OCI-LY7 (cell line): Measurements from ENCODE around the gene AR. TPM values are rescaled to one million over a fixed set of nuclear protein-coding genes. Genes with fewer than 3 reads are reported as not detected.

Source experiments
- BruUV-seq: library from RNA; stranded (reverse); fragments of 400-500 nt; replicated peaks from 2 replicates; lab custom pipeline; 2021; lab: Mats Ljungman, UMichigan
- CTCF ChIA-PET: fragments of 300-600 bp; sonication (Branson Sonifier 250); formaldehyde crosslinking; loops from one replicate; lab custom pipeline; 2022; ENCODE audit warnings: antibody characterized with exemption; ENCODE audit not compliant: unreplicated experiment; lab: Charles Lee
- POLR2A ChIA-PET: fragments of 300-600 bp; sonication (Branson Sonifier 250); formaldehyde crosslinking; loops from one replicate; lab custom pipeline; 2022; ENCODE audit warnings: antibody characterized with exemption; lab: Charles Lee
- DNase-seq: peaks from one replicate; pipeline ENCODE4 v3.0.0-alpha.2; 2015; ENCODE audit warnings: low spot score
- H2AFZ ChIP-seq: fragments of 200-600 bp; sonication (generic), shearing (Covaris generic); 2 replicates; pipeline ENCODE4 v1.6.1; 2014; ENCODE audit warnings: mild to moderate bottlenecking, antibody characterized with exemption, low read length, moderate library complexity
- H3K27ac ChIP-seq: fragments of 200-600 bp; sonication (generic); 2 replicates; pipeline ENCODE4 v1.5.1; 2014; ENCODE audit warnings: mixed run types, low read depth, mild to moderate bottlenecking, moderate library complexity, low read length, inconsistent platforms; ENCODE audit not compliant: poor library complexity, severe bottlenecking
- H3K36me3 ChIP-seq: fragments of 200-600 bp; sonication (generic); 2 replicates; pipeline ENCODE4 v1.6.1; 2014; ENCODE audit warnings: mild to moderate bottlenecking, antibody characterized with exemption, low read length, moderate library complexity, mixed read lengths; ENCODE audit not compliant: insufficient read depth
- H3K4me1 ChIP-seq: fragments of 200-600 bp; sonication (generic); 2 replicates; pipeline ENCODE4 v1.5.1; 2014; ENCODE audit warnings: mild to moderate bottlenecking, low read length; ENCODE audit not compliant: insufficient read depth, poor library complexity, severe bottlenecking
- H3K4me2 ChIP-seq: fragments of 200-600 bp; sonication (generic); 2 replicates; pipeline ENCODE4 v1.6.1; 2014; ENCODE audit warnings: mild to moderate bottlenecking, low read length
- H3K4me3 ChIP-seq: fragments of 200-600 bp; sonication (generic); 2 replicates; pipeline ENCODE4 v1.5.1; 2014; ENCODE audit warnings: mild to moderate bottlenecking, low read depth, low read length; ENCODE audit not compliant: poor library complexity, severe bottlenecking
- H3K79me2 ChIP-seq: fragments of 200-600 bp; sonication (generic); 2 replicates; pipeline ENCODE4 v1.6.1; 2016; ENCODE audit warnings: low read depth, mild to moderate bottlenecking, low read length, moderate library complexity, mixed read lengths; ENCODE audit not compliant: insufficient read depth
- H3K9me2 ChIP-seq: fragments of 200-600 bp; sonication (generic); 2 replicates; pipeline ENCODE4 v1.6.1; 2016; ENCODE audit warnings: mild to moderate bottlenecking, low read length, mixed read lengths; ENCODE audit not compliant: insufficient read depth
- H3K9me3 ChIP-seq: fragments of 200-600 bp; sonication (generic); 2 replicates; pipeline ENCODE4 v1.6.1; 2014; ENCODE audit warnings: mild to moderate bottlenecking, mixed run types, low read length, mixed read lengths
- H4K20me1 ChIP-seq: fragments of 200-600 bp; sonication (generic); 2 replicates; pipeline ENCODE4 v1.6.1; 2014; ENCODE audit warnings: mild to moderate bottlenecking, antibody characterized with exemption, low read length, moderate library complexity, mixed read lengths; ENCODE audit not compliant: insufficient read depth
- EZH2phosphoT487 ChIP-seq: fragments of 200-600 bp; sonication (generic); IDR thresholded peaks from 2 replicates; pipeline ENCODE4 v1.6.1; 2018; ENCODE audit warnings: low read depth, borderline replicate concordance, mild to moderate bottlenecking, mixed run types, antibody characterized with exemption, low read length, moderate library complexity, mixed read lengths
- intact Hi-C: fragments of 100-400 bp; cut with micrococcal nuclease; formaldehyde crosslinking; loops from one replicate; pipeline ENCODE4 v1.10.0; 2022; ENCODE audit not compliant: unreplicated experiment
- total RNA-seq, 2 experiments: library from RNA; depleted of rRNA in 1 of 2; stranded (reverse); fragments of >200 nt in 1 of 2; shearing (Covaris generic) in 1 of 2; gene quantifications; 2 replicates each; pipeline ENCODE4 v1.2.3, GENCODE V29; 2014 to 2022
- TF ChIP-seq, protein P1 (sequence below): fragments of 200-600 bp; sonication (generic); conservative IDR thresholded peaks from 2 replicates; pipeline ENCODE4 v1.5.1; 2014; ENCODE audit warnings: mild to moderate bottlenecking, antibody characterized with exemption, low read length, moderate library complexity, mixed read lengths

AR gene
- total RNA-seq, 2 experiments from 2014 or later, result not detected

DNA sequence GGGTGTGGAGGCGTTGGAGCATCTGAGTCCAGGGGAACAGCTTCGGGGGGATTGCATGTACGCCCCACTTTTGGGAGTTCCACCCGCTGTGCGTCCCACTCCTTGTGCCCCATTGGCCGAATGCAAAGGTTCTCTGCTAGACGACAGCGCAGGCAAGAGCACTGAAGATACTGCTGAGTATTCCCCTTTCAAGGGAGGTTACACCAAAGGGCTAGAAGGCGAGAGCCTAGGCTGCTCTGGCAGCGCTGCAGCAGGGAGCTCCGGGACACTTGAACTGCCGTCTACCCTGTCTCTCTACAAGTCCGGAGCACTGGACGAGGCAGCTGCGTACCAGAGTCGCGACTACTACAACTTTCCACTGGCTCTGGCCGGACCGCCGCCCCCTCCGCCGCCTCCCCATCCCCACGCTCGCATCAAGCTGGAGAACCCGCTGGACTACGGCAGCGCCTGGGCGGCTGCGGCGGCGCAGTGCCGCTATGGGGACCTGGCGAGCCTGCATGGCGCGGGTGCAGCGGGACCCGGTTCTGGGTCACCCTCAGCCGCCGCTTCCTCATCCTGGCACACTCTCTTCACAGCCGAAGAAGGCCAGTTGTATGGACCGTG, 2.2 kb downstream of the AR start:
- no peaks in the 10 kb centered on the region for H4K20me1 ChIP-seq
- TF ChIP-seq, protein P1, sequence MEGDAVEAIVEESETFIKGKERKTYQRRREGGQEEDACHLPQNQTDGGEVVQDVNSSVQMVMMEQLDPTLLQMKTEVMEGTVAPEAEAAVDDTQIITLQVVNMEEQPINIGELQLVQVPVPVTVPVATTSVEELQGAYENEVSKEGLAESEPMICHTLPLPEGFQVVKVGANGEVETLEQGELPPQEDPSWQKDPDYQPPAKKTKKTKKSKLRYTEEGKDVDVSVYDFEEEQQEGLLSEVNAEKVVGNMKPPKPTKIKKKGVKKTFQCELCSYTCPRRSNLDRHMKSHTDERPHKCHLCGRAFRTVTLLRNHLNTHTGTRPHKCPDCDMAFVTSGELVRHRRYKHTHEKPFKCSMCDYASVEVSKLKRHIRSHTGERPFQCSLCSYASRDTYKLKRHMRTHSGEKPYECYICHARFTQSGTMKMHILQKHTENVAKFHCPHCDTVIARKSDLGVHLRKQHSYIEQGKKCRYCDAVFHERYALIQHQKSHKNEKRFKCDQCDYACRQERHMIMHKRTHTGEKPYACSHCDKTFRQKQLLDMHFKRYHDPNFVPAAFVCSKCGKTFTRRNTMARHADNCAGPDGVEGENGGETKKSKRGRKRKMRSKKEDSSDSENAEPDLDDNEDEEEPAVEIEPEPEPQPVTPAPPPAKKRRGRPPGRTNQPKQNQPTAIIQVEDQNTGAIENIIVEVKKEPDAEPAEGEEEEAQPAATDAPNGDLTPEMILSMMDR, result no peak
- TF ChIP-seq EZH2phosphoT487, result no peak
- no peaks in the 10 kb centered on the region for H3K79me2 ChIP-seq
- H3K27ac ChIP-seq, result no peak overlapping the region
- no peak for DNase-seq
- H3K4me3 ChIP-seq, result no peak overlapping the region
- H3K4me2 ChIP-seq, result no peak overlapping the region
- CTCF ChIA-PET, result no interaction called here
- POLR2A ChIA-PET, result no interaction called here
- intact Hi-C loops, result no loop called here
- H2AFZ ChIP-seq, result no peak overlapping the region
- H3K9me2 ChIP-seq, result no peaks in the 10 kb centered on the region
- no TSS peak for BruUV-seq
- no peaks in the 10 kb centered on the region for H3K4me1 ChIP-seq
- H3K9me3 ChIP-seq, result no peaks in the 10 kb centered on the region
- no peaks in the 10 kb centered on the region for H3K36me3 ChIP-seq

DNA sequence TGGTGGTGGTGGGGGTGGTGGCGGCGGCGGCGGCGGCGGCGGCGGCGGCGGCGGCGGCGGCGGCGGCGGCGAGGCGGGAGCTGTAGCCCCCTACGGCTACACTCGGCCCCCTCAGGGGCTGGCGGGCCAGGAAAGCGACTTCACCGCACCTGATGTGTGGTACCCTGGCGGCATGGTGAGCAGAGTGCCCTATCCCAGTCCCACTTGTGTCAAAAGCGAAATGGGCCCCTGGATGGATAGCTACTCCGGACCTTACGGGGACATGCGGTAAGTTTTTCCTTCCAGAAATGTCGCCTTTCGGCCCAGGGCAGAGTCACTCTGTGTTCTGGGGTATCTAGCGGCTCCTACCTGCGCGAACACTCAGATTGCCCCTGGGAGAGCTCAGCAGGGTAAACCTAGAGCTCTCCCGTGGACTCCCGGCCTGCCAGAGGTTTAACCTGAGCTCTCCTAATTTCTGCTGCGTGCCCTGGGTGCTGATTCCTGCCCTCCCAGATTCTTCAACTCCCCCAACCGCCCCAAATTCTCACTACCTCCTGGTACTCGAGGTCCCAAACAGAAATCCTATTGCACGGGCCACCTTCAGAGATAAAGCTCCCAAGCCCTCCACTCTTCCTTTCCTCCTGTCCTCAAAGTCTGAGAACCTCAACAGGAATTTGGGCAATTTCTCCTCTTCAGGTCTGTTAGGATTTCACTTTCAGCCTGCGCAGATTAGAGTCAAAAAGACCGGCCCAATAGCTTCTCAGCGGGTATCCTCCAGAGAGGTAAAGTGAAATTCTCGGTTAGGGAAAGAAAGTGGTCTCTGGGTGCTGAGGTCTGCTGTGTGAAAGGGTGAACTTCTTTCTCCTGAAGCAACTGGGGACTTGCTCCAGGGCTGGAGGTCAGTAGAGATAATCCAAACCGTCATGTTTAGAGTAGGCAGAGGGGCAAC, 2.9 kb downstream of the AR start:
- H3K9me3 ChIP-seq, result no peaks in the 10 kb centered on the region
- ChIA-PET POLR2A (no interaction called here), CTCF (no interaction called here)
- no peak overlapping the region for H3K4me2 ChIP-seq
- no peaks in the 10 kb centered on the region for H3K4me1 ChIP-seq
- no peak for DNase-seq
- no peaks in the 10 kb centered on the region for H3K36me3 ChIP-seq
- H4K20me1 ChIP-seq, result no peaks in the 10 kb centered on the region
- no peak overlapping the region for H3K4me3 ChIP-seq
- H3K79me2 ChIP-seq, result no peaks in the 10 kb centered on the region
- TF ChIP-seq EZH2phosphoT487, result no peak
- TF ChIP-seq, protein P1, result no peak
- H3K27ac ChIP-seq, result no peak overlapping the region
- H3K9me2 ChIP-seq, result no peaks in the 10 kb centered on the region
- intact Hi-C loops, result no loop called here
- no peak overlapping the region for H2AFZ ChIP-seq
- BruUV-seq, result no TSS peak
